Large intestine (tissue), 3 donors: ENCODE measurements around the gene RGL2. TPM values are rescaled to one million over a fixed set of nuclear protein-coding genes. Genes with fewer than 3 reads are reported as not detected.

ENCODE experiments used
- DNase-seq, 2 donors: peaks; one replicate each; pipeline versions ENCODE4 v3.0.0 to v3.0.0-alpha.2; 2013
- H3K27ac ChIP-seq: one replicate; pipeline ENCODE4 v1.5.1; 2013; ENCODE audit warnings: low read length
- H3K27me3 ChIP-seq: 2 replicates; pipeline ENCODE4 v1.6.1; 2013; ENCODE audit warnings: low read length; ENCODE audit not compliant: control insufficient read depth, insufficient read depth
- H3K36me3 ChIP-seq: 2 replicates; pipeline ENCODE4 v1.6.1; 2013; ENCODE audit warnings: low read length; ENCODE audit not compliant: control insufficient read depth, insufficient read depth
- H3K4me1 ChIP-seq: one replicate; pipeline ENCODE4 v1.6.1; 2013; ENCODE audit warnings: low read length; ENCODE audit not compliant: control insufficient read depth, insufficient read depth
- H3K4me3 ChIP-seq: one replicate; pipeline ENCODE4 v1.5.1; 2013; ENCODE audit warnings: low read length
- H3K9me3 ChIP-seq: one replicate; pipeline ENCODE4 v1.6.1; 2013; ENCODE audit warnings: mild to moderate bottlenecking, low read depth, low read length, moderate library complexity; ENCODE audit not compliant: control insufficient read depth
- WGBS: methylation state at CpG from one replicate; pipeline ENCODE4 v1.1.5; 2013; ENCODE audit warnings: low lambda C conversion rate; ENCODE audit not compliant: insufficient coverage; 5-methylcytosine and 5-hydroxymethylcytosine counted together
- polyA plus RNA-seq: library from polyadenylated mRNA; unstranded; fragments of 120-200 nt; gene quantifications from one replicate; pipeline ENCODE4 v1.2.1, GENCODE V29; 2013

The RGL2 gene
- polyA plus RNA-seq, 1 donor = 73.4 TPM

DNA sequence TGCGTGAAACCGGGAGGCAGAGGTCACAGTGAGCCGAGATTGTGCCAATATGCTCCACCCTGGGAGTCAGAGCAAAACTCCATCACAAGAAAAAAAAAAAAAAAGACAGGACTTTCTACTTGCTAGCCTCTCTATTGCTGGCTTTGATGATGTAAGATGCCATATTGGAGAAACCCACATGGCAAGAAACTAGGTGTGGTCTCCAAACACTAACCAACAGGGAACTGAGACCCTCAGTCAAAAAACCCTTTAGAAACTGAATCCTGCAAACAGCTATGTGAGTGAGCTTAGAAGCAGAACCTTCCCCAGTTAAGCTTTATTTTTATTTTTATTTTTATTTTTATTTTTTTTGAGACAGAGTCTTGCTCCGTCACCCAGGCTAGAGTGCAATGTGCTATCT lies 37.2 kb upstream of the RGL2 start:
- Histone ChIP-seq H3K4me1 (no peaks in the 10 kb centered on the region), H3K4me3 (no peak overlapping the region), H3K9me3 (no peaks in the 10 kb centered on the region), H3K27me3 (no peaks in the 10 kb centered on the region), H3K27ac (no peak overlapping the region), H3K36me3 (no peaks in the 10 kb centered on the region)
- WGBS = no CpG with 5 or more reads among the region's 4 CpGs
- no peak for DNase-seq

DNA sequence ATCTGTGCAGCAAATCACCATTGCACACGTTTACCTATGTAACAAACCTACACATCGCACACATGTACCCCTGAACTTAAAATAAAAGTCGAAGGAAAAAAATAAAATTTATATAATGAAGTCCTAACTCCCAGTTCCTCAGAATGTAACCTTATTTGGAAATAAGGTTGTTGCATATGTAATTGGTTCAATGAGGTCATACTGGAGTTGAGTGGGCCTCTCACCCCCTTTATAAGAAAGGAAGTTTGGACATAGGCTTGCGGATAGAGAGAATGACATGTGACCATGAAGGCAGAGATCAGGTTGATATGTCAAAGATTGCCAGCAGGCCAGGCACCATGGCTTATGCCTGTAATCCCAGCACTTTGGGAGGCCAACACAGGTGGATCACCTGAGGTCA lies 34.9 kb upstream of the RGL2 start:
- H3K4me1 ChIP-seq = no peaks in the 10 kb centered on the region
- H3K9me3 ChIP-seq = no peaks in the 10 kb centered on the region
- no peak overlapping the region for H3K27ac ChIP-seq
- no CpG with 5 or more reads among the region's 4 CpGs for WGBS
- H3K4me3 ChIP-seq = no peak overlapping the region
- no peaks in the 10 kb centered on the region for H3K27me3 ChIP-seq
- DNase-seq = no peak
- no peaks in the 10 kb centered on the region for H3K36me3 ChIP-seq

DNA sequence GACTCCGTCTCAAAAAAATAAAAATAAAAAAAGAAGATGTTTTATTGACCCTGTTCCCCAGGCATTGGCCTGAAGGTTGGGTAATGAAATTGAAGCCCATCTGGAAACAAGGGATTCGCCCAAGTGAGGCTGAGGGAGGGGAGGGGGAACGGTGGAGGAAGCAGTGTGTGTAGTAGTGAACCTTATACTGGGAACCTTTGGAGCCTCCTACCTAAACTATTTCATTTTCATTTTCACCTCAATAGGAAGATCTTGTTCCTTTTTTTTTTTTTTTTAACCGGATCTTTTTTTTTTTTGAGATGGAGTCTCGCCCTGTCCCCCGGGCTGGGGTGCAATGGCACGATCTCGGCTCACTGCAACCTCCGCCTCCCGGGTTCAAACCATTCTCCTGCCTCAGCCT lies 32.0 kb upstream of the RGL2 start:
- Histone ChIP-seq H3K4me3 (no peak overlapping the region), H3K36me3 (no peaks in the 10 kb centered on the region), H3K27ac (no peak overlapping the region), H3K4me1 (no peaks in the 10 kb centered on the region), H3K9me3 (no peaks in the 10 kb centered on the region), H3K27me3 (no peaks in the 10 kb centered on the region)
- WGBS = no CpG with 5 or more reads among the region's 10 CpGs
- DNase-seq = peak in 1 of 2 donors; percentile 29

DNA sequence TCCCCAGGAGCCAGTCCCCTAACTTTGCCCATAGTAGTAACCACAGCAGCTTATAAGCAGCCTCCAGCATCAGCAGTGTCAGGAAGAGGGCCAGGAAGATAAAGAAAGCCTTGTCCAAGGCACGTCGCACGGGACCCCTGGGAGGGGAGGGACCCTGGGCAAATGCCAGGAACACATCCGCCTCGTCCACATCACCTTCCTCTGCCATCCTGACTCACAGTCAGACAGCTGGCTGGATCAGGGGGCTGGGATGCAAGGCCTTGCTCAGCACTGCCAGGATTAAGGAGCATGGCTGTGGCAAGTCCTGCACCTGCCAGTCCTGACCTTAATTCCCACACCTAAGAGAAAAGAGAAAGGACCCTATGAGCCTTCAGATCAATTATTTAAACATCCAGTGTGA lies 30.3 kb upstream of the RGL2 start:
- Histone ChIP-seq H3K27ac (no peak overlapping the region), H3K9me3 (no peaks in the 10 kb centered on the region), H3K27me3 (no peaks in the 10 kb centered on the region), H3K36me3 (no peaks in the 10 kb centered on the region), H3K4me3 (no peak overlapping the region), H3K4me1 (peaks cover under 1% of the 10 kb centered on the region)
- no peak for DNase-seq
- no CpG with 5 or more reads among the region's 5 CpGs for whole genome bisulfite sequencing

DNA sequence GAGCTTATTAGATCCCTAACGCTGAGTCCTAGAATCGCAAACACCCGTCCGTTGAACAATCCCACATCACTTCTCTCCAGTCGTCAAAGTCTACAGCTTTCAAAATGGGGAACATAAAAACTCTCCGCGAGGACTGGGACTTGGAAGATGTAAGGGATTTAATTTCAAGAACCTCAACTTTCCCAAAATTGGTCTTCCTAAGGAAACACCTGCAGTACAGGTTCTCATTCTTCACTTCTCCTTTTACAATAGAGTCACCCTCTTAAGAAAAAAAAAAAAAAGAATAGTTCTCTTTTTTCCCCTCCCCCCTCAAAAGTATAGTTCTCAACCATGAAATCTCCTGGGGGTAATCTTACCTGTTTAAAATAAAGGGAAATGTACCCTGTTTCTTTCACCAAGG lies 25.4 kb upstream of the RGL2 start:
- Histone ChIP-seq H3K4me3 (peak overlapping the region; percentile 88), H3K4me1 (peaks cover 15% of the 10 kb centered on the region), H3K36me3 (peaks cover 22% of the 10 kb centered on the region), H3K9me3 (no peaks in the 10 kb centered on the region), H3K27ac (no peak overlapping the region), H3K27me3 (no peaks in the 10 kb centered on the region)
- no peak for DNase-seq
- 27% methylated on average over 4 of the region's 7 CpGs for WGBS

DNA sequence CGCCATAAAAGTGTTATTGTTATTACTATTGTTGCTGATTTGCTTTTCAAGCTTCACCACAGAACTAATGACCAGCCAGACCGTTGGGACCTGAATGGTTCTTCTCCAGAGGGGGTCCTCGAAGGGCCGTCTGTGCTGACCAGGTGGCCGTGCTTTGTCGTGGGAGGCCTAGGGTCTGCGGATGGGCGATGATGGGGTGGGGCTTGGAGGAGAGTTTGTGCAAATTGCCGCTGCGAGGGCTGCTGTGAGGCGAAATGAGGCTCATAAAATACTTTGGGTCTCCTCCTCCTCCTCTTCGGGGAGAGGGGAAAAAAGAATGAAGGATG lies 24.8 kb upstream of the RGL2 start:
- Histone ChIP-seq H3K9me3 (no peaks in the 10 kb centered on the region), H3K27me3 (no peaks in the 10 kb centered on the region), H3K27ac (peak overlapping the region; percentile 81), H3K4me3 (peak overlapping the region; percentile 88), H3K36me3 (peaks cover 27% of the 10 kb centered on the region), H3K4me1 (peaks cover 20% of the 10 kb centered on the region)
- WGBS = no CpG with 5 or more reads among the region's 12 CpGs
- DNase-seq = no peak

DNA sequence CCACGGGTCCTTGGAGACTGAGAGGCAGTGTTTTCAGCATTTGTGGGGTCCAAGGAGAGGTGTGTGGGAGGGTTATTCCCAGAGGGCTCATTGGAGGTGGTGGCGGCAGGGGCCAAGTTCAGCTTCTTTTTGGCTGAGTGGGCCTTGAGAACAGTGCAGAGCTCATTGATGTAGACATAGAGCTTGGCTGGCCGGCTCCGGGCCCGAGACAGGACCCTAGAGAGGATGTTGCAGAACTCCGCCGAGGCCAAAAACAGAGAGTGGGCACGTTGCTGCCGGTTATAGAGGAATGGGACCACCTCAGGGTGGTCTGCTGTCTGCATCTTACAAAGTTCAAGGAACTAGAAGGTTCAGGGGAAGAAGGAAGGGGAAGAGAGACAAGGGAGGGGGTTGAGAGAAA lies 22.5 kb upstream of the RGL2 start:
- Histone ChIP-seq H3K27me3 (no peaks in the 10 kb centered on the region), H3K4me1 (peaks cover 30% of the 10 kb centered on the region), H3K4me3 (no peak overlapping the region), H3K36me3 (peaks cover 33% of the 10 kb centered on the region), H3K9me3 (no peaks in the 10 kb centered on the region), H3K27ac (no peak overlapping the region)
- WGBS = 73% methylated on average over 4 of the region's 9 CpGs
- no peak for DNase-seq

DNA sequence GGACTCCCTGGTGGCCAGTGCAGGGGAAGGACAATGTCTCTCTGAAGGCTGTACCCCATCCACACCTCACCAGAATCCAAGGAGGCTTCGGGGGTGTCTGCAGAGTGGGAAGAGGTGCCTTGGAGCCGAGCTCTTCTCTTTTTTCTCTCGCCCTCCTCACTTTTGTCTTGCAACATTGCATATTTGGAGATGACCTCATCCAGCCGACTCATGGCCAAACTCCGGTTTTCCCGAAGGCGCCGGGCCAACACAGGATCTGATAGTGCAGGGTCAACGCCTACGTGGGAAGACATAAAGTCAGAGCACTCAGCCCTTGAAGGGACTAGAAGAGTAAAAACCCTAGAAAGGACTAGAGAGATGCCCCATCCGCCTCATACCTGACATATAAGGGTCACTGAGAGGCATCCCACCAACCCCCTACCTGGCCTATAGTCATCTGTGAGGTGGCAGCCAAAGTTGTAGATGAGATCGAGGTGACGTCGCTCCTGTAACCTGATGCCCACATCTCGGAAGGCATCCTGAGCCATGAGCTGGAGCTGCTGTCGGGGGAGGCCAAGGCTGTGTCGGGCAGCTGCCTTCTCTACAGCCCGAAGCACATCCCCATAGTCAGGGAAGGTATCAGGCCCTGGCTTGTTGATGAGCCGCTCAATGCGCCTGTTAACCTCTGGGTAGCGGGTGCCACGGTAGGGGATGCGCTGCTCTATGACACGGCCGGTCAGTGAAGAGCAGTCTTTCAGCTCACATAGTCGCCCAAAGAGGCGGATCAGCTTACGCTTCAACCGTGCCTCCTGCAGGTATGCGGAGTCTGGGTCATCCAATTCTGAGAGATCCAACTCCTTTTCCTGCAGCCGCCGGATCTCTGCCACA lies 21.8 kb upstream of the RGL2 start:
- Histone ChIP-seq H3K27ac (no peak overlapping the region), H3K36me3 (peaks cover 39% of the 10 kb centered on the region), H3K9me3 (no peaks in the 10 kb centered on the region), H3K27me3 (no peaks in the 10 kb centered on the region), H3K4me1 (peaks cover 30% of the 10 kb centered on the region), H3K4me3 (no peak overlapping the region)
- DNase-seq = no peak
- 100% methylated on average over 1 of the region's 32 CpGs for WGBS

DNA sequence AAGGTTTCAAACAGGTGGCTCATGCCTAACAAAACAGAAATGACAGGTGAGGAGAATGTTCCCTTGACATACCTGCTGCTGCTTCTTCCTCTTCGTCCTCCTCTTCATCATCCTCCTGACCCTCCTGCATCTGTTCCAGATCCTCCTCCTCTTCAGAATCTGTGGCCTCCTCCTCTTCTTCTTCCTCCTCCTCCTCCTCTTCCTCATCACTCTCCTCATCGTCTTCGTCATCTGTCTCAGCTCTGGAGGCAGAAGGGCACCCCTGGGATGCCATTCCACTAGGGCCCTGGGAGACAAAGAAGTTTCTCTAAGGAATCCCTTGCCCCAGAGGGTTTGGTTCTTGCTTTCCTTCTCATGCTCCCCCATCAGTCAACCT lies 21.2 kb upstream of the RGL2 start:
- no CpG with 5 or more reads among the region's 3 CpGs for WGBS
- Histone ChIP-seq H3K36me3 (peaks cover 39% of the 10 kb centered on the region), H3K4me3 (no peak overlapping the region), H3K27ac (no peak overlapping the region), H3K27me3 (no peaks in the 10 kb centered on the region), H3K9me3 (no peaks in the 10 kb centered on the region), H3K4me1 (peaks cover 36% of the 10 kb centered on the region)
- DNase-seq = no peak

DNA sequence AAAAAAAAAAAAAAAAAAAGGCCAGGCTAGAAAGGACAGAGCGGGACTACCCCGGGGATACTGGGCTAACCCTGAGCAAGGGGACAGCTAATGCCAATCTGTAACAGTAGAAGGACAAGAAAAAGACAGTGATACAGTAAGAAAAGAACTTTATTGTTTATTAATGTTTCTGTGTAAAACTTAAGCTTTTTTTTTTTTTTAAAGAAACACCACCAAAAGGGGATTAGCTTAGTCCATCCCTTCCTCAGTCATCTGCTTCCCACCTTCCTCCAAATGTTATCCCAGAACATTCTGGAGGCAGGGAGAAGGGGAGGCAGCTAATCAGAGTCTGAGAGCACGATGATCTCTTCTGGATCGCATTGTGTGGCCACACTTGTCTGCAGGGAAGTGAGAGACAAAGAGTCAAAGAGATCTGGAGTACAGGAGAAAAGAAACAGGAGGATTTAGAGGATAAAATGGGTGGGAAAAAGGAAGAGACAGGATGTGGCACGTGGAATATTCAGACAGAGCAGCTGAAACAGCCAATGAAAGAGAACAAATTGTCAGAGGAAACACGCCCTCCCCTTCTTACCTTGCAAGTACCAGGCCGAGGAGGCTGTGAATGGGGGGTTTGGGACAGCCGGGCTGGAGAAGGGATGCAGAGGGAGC lies 19.8 kb upstream of the RGL2 start:
- Histone ChIP-seq H3K4me3 (peak overlapping the region; percentile 47), H3K4me1 (peaks cover 36% of the 10 kb centered on the region), H3K9me3 (no peaks in the 10 kb centered on the region), H3K27me3 (no peaks in the 10 kb centered on the region), H3K36me3 (peaks cover 39% of the 10 kb centered on the region), H3K27ac (peak overlapping the region; percentile 93)
- DNase-seq = no peak
- 93% methylated on average over 2 of the region's 8 CpGs for WGBS
